Spleen (tissue), 11 donors: ENCODE data around the gene PIAS1. TPM values are rescaled to one million over a fixed set of nuclear protein-coding genes. Genes with fewer than 3 reads are reported as not detected.
A peak's percentile ranks its signal among the peaks of the same experiment; 100 is the strongest.
"Not testable (repeated sequence)": the region's sequence is repeated elsewhere in the genome, so short reads cannot be mapped to it uniquely, and the experiment has no call there.

ENCODE experiments used
- DNase-seq: peaks from one replicate; pipeline ENCODE4 v3.0.0-alpha.2; 2020
- H3K27ac ChIP-seq, 8 donors: fragments of 200-600 bp; sonication (generic) in 7 of 8; 1 replicate in 4 of 8; 2 replicates in 4 of 8; pipeline versions ENCODE4 v1.5.0 to v1.8.0; 2016 to 2021; ENCODE audit warnings: inconsistent platforms in 4 of 8, mild to moderate bottlenecking in 4 of 8, moderate library complexity in 1 of 8
- H3K27me3 ChIP-seq, 7 donors: fragments of 200-600 bp; sonication (generic) in 6 of 7; replicated peaks in 1 of 7; 1 replicate in 4 of 7; 2 replicates in 3 of 7; pipeline versions ENCODE4 v1.5.0 to v1.8.0; 2016 to 2021; ENCODE audit warnings: inconsistent platforms in 3 of 7, mild to moderate bottlenecking in 1 of 7
- H3K36me3 ChIP-seq, 6 donors: fragments of 200-600 bp; sonication (generic) in 5 of 6; 1 replicate in 4 of 6; 2 replicates in 2 of 6; pipeline versions ENCODE4 v1.5.0 to v1.8.0; 2016 to 2021; ENCODE audit warnings: inconsistent platforms in 2 of 6
- H3K4me1 ChIP-seq, 6 donors: fragments of 200-600 bp; sonication (generic) in 5 of 6; 1 replicate in 3 of 6; 2 replicates in 3 of 6; pipeline versions ENCODE4 v1.5.0 to v1.8.0; 2016 to 2021; ENCODE audit warnings: inconsistent platforms in 3 of 6
- H3K4me3 ChIP-seq, 8 donors: fragments of 200-600 bp; sonication (generic) in 7 of 8; 1 replicate in 4 of 8; 2 replicates in 4 of 8; pipeline versions ENCODE4 v1.5.0 to v1.8.0; 2016 to 2021; ENCODE audit warnings: inconsistent platforms in 4 of 8, mild to moderate bottlenecking in 4 of 8, moderate library complexity in 2 of 8
- H3K9me3 ChIP-seq, 8 donors: fragments of 200-600 bp; sonication (generic) in 7 of 8; 1 replicate in 4 of 8; 2 replicates in 4 of 8; pipeline versions ENCODE4 v1.5.0 to v1.8.0; 2016 to 2021; ENCODE audit warnings: inconsistent platforms in 4 of 8
- CTCF ChIP-seq, 11 experiments: fragments of 200-600 bp in 7 of 11; fragments of 450-650 bp in 4 of 11; sonication (generic) in 4 of 11; IDR thresholded peaks in 8 of 11; conservative IDR thresholded peaks in 3 of 11; 1 replicate in 7 of 11; 2 replicates in 4 of 11; pipeline versions ENCODE4 v1.4.0 to v1.8.0; 2016 to 2021; ENCODE audit warnings: antibody characterized with exemption in 11 of 11, inconsistent platforms in 4 of 11, mild to moderate bottlenecking in 1 of 11
- POLR2A ChIP-seq, 3 donors: fragments of 450-650 bp; IDR thresholded peaks; one replicate each; pipeline ENCODE4 v1.5.1; 2017; ENCODE audit warnings: antibody characterized with exemption in 3 of 3, mild to moderate bottlenecking in 1 of 3
- POLR2AphosphoS5 ChIP-seq, 3 donors: sonication (generic); formaldehyde crosslinking; IDR thresholded peaks; one replicate each; pipeline ENCODE4 v1.5.1; 2017; ENCODE audit warnings: antibody characterized with exemption in 3 of 3
- WGBS, 5 donors: extraction: QIAGEN DNeasy Blood & Tissue Kit in 3 of 5; methylation state at CpG; one replicate each; pipeline versions ENCODE4 v1.1.5 to v1.1.7; 2013 to 2018; 5-methylcytosine and 5-hydroxymethylcytosine counted together
- intact Hi-C: fragments of 100-400 bp; cut with DNase I; formaldehyde crosslinking; loops from one replicate; pipeline ENCODE4 v1.15.0; 2023; ENCODE audit warnings: low total_unique reads
- polyA plus RNA-seq, 3 donors: library from polyadenylated mRNA; stranded (reverse); fragments of 200-250 nt; gene quantifications; one replicate each; pipeline ENCODE4 v1.2.1, GENCODE V29; 2013
- total RNA-seq, 7 donors: library from RNA; depleted of rRNA in 3 of 7; stranded (reverse); fragments of >200 nt in 3 of 7; fragmentation: NEBNext Ultra II Directional in 4 of 7; extraction: Animal tissue kit (Norgen Biotek cat#: 25700) in 4 of 7; gene quantifications; one replicate each; pipeline versions ENCODE4 v1.1.0 to v1.2.1, GENCODE V29; 2016 to 2021
- donor health status: healthy with polysubstance abuse.
- donor health status: DM: no; HTN: no; CAD: no; lungs with moderate emphysema.
- donor health status: DM: no; HTN: no; CAD: no.
- donor health status: Bipolar disorder and iron deficiency.
- donor health status: healthy.
- donor health status: DM: no; HTN: no; CAD: no.
- donor health status: DM: yes; HTN: yes; CAD: no.

The PIAS1 gene
- total and polyA plus RNA-seq, 10 donors: 12.0 to 104 (median 64.7) TPM

- Histone ChIP-seq H3K9me3 (no peaks in the 10 kb centered on the region), H3K27ac (no peak overlapping the region), H3K4me3 (no peak overlapping the region), H3K4me1 (peaks cover 0 to 27% (median 15%) of the 10 kb centered on the region in 6 donors), H3K36me3 (peaks cover 0 to 36% (median 0%) of the 10 kb centered on the region in 6 donors), H3K27me3 (no peaks in the 10 kb centered on the region)
- WGBS, 5 donors: 88 to 98% (median 93%) methylated on average over 6 of the region's 6 CpGs
- TF ChIP-seq CTCF (IDR thresholded peaks at IDR 0.05 in 8 of 11, conservative IDR thresholded peaks at IDR 0.05 in 3 of 11) (no peak), POLR2A (IDR thresholded peaks at IDR 0.05) (no peak), POLR2AphosphoS5 (IDR thresholded peaks at IDR 0.05) (no peak)
- no peak for DNase-seq
- intact Hi-C loops: no loop called here
Observed at GRCh38 chr15:68220967-68221366, 166.9 kb downstream of the PIAS1 start.

DNA sequence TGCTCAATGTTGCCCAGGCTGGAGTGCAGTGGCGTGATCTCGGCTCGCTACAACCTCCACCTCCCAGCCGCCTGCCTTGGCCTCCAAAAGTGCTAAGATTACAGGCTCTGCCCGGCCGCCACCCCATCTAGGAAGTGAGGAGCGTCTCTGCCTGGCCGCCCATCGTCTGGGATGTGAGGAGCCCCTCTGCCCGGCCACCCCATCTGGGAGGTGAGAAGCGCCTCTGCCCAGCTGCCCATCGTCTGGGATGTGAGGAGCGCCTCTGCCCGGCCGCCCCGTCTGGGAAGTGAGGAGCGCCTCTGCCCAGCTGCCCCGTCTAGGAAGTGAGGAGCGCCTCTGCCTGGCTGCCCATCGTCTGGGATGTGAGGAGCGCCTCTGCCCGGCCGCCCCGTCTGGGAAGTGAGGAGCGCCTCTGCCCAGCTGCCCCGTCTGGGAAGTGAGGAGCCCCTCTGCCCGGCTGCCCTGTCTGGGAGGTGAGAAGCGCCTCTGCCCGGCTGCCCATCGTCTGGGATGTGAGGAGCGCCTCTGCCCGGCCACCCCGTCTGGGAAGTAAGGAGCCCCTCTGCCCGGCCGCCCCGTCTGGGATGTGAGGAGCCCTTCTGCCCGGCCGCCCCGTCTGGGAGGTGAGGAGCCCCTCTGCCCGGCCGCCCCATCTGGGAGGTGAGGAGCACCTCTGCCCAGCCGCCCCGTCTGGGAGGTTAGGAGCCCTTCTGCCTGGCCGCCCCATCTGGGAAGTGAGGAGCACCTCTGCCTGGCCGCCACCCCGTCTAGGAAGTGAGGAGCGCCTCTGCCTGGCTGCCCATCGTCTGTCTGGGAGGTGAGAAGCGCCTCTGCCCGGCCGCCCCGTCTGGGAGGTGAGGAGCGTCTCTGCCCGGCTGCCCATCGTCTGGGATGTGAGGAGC is 167.7 kb downstream of the PIAS1 start:
- H3K4me3 ChIP-seq, H3K27ac ChIP-seq, H3K9me3 ChIP-seq, intact Hi-C loops, H3K27me3 ChIP-seq: not testable (repeated sequence)
- 83 to 96% (median 92%) methylated on average over 24 to 55 of the region's 55 CpGs for WGBS, 5 donors
- peak; percentile 37 for DNase-seq
- peaks cover 0 to 27% (median 0%) of the 10 kb centered on the region in 6 donors for H3K36me3 ChIP-seq
- peaks cover 0 to 27% (median 15%) of the 10 kb centered on the region in 6 donors for H3K4me1 ChIP-seq

DNA sequence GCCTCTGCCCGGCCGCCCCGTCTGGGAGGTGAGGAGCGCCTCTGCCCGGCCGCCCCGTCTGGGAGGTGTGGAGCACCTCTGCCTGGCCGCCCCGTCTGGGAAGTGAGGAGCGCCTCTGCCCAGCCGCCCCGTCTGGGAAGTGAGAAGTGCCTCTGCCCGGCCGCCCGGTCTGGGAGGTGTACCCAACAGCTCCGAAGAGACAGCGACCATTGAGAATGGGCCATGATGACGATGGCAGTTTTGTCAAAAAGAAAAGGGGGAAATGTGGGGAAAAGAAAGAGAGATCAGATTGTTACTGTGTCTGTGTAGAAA is 168.3 kb downstream of the PIAS1 start:
- H3K4me3 ChIP-seq, H3K27me3 ChIP-seq, DNase-seq, intact Hi-C loops, H3K9me3 ChIP-seq, H3K27ac ChIP-seq: not testable (repeated sequence)
- peaks cover 0 to 21% (median 0%) of the 10 kb centered on the region in 6 donors for H3K36me3 ChIP-seq
- WGBS, 5 donors: 91 to 96% (median 95%) methylated on average over 15 to 18 of the region's 18 CpGs
- peaks cover 0 to 31% (median 15%) of the 10 kb centered on the region in 6 donors for H3K4me1 ChIP-seq

GRCh38 chr15:68223171-68223570 is 169.1 kb downstream of the PIAS1 start:
- peaks cover 0 to 39% (median 20%) of the 10 kb centered on the region in 6 donors for H3K4me1 ChIP-seq
- peaks cover 0 to 14% (median 0%) of the 10 kb centered on the region in 6 donors for H3K36me3 ChIP-seq
- no peaks in the 10 kb centered on the region for H3K9me3 ChIP-seq
- TF ChIP-seq CTCF (IDR thresholded peaks at IDR 0.05 in 8 of 11, conservative IDR thresholded peaks at IDR 0.05 in 3 of 11) (no peak), POLR2A (IDR thresholded peaks at IDR 0.05) (no peak), POLR2AphosphoS5 (IDR thresholded peaks at IDR 0.05) (no peak)
- H3K27ac ChIP-seq: no peak overlapping the region
- no peaks in the 10 kb centered on the region for H3K27me3 ChIP-seq
- intact Hi-C loops: no loop called here
- WGBS, 5 donors: 92 to 94% (median 93%) methylated on average over 6 of the region's 6 CpGs
- no peak for DNase-seq
- no peak overlapping the region for H3K4me3 ChIP-seq

- intact Hi-C loops: no loop called here
- DNase-seq: no peak
Observed at GRCh38 chr15:68224108-68224507, 170.0 kb downstream of the PIAS1 start.

More at GRCh38 chr15:68224108-68224507, 170.0 kb downstream of the PIAS1 start:
- Histone ChIP-seq H3K4me3 (no peak overlapping the region), H3K9me3 (no peaks in the 10 kb centered on the region), H3K4me1 (peaks cover 8 to 48% (median 28%) of the 10 kb centered on the region in 6 donors), H3K27me3 (no peaks in the 10 kb centered on the region), H3K27ac (no peak overlapping the region), H3K36me3 (peaks cover 0 to 5% (median 0%) of the 10 kb centered on the region in 6 donors)
- WGBS, 5 donors: 58 to 78% (median 72%) methylated on average over 3 of the region's 3 CpGs
- no peak for TF ChIP-seq POLR2AphosphoS5 (IDR thresholded peaks at IDR 0.05)
- TF ChIP-seq CTCF (IDR thresholded peaks at IDR 0.05 in 8 of 11, conservative IDR thresholded peaks at IDR 0.05 in 3 of 11): no peak
- no peak for TF ChIP-seq POLR2A (IDR thresholded peaks at IDR 0.05)
